GM10266 (cell line): ENCODE results near the gene RIPPLY3.

Experiments used
- DNase-seq: peaks from one replicate; pipeline ENCODE4 v3.0.0; 2012; ENCODE audit errors: extremely low spot score
- TF ChIP-seq, protein P1 (sequence below): IDR thresholded peaks from 2 replicates; pipeline ENCODE4 v1.5.1; 2012; ENCODE audit warnings: mild to moderate bottlenecking, low read depth; ENCODE audit not compliant: control insufficient read depth, insufficient read depth; ENCODE audit errors: missing control alignments

RIPPLY3 gene

DNA sequence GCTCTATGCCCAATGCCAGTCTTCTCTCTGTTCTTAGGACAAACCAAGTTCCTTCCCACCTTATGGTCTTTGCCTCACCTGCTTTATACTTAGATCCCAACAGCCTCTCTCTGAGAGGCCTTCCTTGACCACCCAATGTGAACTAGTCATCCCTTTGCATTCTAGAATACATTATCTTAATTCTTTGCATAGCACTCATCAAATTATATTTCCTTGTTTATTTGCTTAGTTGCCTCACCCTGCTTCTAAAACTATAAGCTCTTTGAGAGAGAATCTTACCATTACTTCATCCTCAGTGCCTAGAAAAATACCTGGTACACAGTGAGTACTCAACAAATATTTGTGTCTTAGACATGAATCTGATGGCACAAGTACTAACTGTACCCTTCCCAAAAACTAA, 58.3 kb downstream of the RIPPLY3 start:
- TF ChIP-seq, protein P1, sequence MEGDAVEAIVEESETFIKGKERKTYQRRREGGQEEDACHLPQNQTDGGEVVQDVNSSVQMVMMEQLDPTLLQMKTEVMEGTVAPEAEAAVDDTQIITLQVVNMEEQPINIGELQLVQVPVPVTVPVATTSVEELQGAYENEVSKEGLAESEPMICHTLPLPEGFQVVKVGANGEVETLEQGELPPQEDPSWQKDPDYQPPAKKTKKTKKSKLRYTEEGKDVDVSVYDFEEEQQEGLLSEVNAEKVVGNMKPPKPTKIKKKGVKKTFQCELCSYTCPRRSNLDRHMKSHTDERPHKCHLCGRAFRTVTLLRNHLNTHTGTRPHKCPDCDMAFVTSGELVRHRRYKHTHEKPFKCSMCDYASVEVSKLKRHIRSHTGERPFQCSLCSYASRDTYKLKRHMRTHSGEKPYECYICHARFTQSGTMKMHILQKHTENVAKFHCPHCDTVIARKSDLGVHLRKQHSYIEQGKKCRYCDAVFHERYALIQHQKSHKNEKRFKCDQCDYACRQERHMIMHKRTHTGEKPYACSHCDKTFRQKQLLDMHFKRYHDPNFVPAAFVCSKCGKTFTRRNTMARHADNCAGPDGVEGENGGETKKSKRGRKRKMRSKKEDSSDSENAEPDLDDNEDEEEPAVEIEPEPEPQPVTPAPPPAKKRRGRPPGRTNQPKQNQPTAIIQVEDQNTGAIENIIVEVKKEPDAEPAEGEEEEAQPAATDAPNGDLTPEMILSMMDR = no peak

DNA sequence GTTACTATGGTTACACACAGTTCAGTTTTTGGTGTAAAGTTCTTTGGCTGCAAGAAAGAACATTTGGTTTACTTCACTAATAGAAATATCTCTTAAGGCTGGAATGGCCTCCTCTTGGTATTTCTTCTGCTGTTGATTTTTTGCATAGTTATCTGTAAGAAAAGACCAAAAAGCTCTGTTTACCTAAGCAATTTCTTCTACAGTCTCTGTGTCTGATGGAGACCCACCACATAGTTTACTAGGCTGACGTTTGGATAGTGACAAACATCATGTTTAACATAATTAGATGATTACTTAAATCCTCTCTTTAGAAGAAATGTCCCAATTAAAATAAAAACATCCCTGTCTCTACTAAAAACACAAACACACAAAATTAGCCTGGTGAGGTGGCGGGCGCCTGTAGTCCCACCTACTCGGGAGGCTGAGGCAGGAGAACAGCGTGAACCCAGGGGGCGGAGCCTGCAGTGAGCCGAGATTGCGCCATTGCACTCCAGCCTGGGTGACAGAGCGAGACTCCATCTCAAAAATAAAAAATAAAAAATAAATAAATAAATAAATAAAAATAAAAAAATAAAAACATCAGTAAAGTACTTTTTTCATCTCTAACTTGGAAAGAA, 59.2 kb downstream of the RIPPLY3 start:
- TF ChIP-seq, protein P1 = no peak

More for the DNA sequence above, 58.3 kb downstream of the RIPPLY3 start:
- no peak for DNase-seq

More for the DNA sequence above, 59.2 kb downstream of the RIPPLY3 start:
- DNase-seq = no peak
